Suprapubic skin (tissue), 4 donors: Measurements from ENCODE around the gene RNF39. TPM values are rescaled to one million over a fixed set of nuclear protein-coding genes. Genes with fewer than 3 reads are reported as not detected.

Source experiments
- DNase-seq, 2 donors: peaks; one replicate each; pipeline ENCODE4 v3.0.0-alpha.2; 2019; ENCODE audit warnings: low spot score in 2 of 2
- H3K27ac ChIP-seq: fragments of 200-600 bp; sonication (generic); one replicate; pipeline ENCODE4 v1.5.1; 2019
- H3K27me3 ChIP-seq: fragments of 200-600 bp; sonication (generic); one replicate; pipeline ENCODE4 v1.5.1; 2019
- H3K36me3 ChIP-seq: fragments of 200-600 bp; sonication (generic); one replicate; pipeline ENCODE4 v1.5.1; 2019
- H3K4me1 ChIP-seq: fragments of 200-600 bp; sonication (generic); one replicate; pipeline ENCODE4 v1.5.1; 2019
- H3K4me3 ChIP-seq: fragments of 200-600 bp; sonication (generic); one replicate; pipeline ENCODE4 v1.5.1; 2019; ENCODE audit warnings: mild to moderate bottlenecking
- H3K9me3 ChIP-seq: fragments of 200-600 bp; sonication (generic); one replicate; pipeline ENCODE4 v1.5.1; 2019
- EP300 ChIP-seq: sonication (generic); formaldehyde crosslinking; IDR thresholded peaks from one replicate; pipeline ENCODE4 v1.6.1; 2017; ENCODE audit warnings: antibody characterized with exemption
- POLR2A ChIP-seq, 2 donors: fragments of 450-650 bp; IDR thresholded peaks; one replicate each; pipeline ENCODE4 v1.6.1; 2017; ENCODE audit warnings: antibody characterized with exemption in 2 of 2, mild to moderate bottlenecking in 2 of 2, moderate library complexity in 2 of 2
- POLR2AphosphoS5 ChIP-seq, 3 donors: sonication (generic); formaldehyde crosslinking; IDR thresholded peaks; one replicate each; pipeline ENCODE4 v1.6.1; 2017; ENCODE audit warnings: antibody characterized with exemption in 3 of 3
- WGBS: methylation state at CpG from one replicate; pipeline ENCODE4 v1.1.5; 2018; 5-methylcytosine and 5-hydroxymethylcytosine counted together
- total RNA-seq, 4 donors: library from RNA; depleted of rRNA; stranded (reverse); fragments of >200 nt; gene quantifications; one replicate each; pipeline ENCODE4 v1.1.0, GENCODE V29; 2016
- TF ChIP-seq, protein P1 (sequence below), 2 donors: fragments of 200-600 bp in 1 of 2; fragments of 450-650 bp in 1 of 2; sonication (generic) in 1 of 2; IDR thresholded peaks; one replicate each; pipeline ENCODE4 v1.5.1; 2016 to 2019; ENCODE audit warnings: antibody characterized with exemption in 2 of 2, mild to moderate bottlenecking in 1 of 2, moderate library complexity in 1 of 2

The RNF39 gene
- total RNA-seq, 4 donors from 2014 or later, result 29.1 to 73.1 (median 44.6) TPM

DNA sequence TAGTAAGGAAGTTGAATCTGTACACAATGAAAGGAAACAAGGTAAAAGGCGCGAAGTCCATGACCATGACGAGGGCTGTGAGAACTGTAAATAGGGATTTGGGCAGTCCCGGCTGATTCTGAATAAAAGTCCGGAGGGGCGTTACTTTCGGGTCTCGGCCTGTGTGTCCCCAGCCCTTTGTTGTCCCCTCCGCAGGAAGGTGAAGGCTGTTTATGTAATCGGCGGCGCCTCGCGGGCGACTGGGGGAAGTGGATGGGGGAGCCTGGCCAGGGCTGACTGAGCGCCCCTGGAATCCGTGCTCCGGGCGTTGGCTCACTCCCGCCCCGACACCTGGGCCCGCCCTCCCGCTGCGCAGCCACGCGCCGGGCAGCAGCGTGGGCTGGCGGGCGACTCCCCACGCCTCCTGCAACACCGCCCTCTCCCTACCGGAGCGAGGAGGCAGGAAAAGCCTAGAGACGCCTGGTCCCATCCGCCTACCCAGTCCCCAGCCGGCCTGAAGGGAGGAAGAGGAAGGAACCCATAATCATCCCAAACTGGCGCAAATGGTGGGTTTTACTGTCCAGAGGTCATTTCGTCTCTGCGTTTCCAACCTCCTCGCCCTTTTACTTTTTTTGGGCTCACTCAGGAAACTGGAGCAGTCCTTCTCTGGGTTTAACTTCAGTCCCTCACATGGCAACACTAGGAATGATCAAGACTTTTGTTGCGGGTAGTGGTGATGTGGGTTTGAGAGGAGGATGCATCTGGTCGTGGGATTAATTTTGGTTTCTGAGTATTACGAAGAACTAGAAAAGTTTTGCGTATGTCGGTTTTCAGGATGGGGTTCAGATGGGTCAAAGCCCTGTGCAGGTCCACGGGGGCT, 25.2 kb upstream of the RNF39 start:
- no peaks in the 10 kb centered on the region for H3K9me3 ChIP-seq
- peak in 1 of 2 donors; percentile 65 for DNase-seq
- H3K4me1 ChIP-seq, result peaks cover 36% of the 10 kb centered on the region
- peak overlapping the region; percentile 46 for H3K4me3 ChIP-seq
- peak overlapping the region; percentile 60 for H3K27ac ChIP-seq
- no peak for TF ChIP-seq POLR2AphosphoS5 (IDR thresholded peaks at IDR 0.05)
- TF ChIP-seq POLR2A (IDR thresholded peaks at IDR 0.05), result no peak
- TF ChIP-seq, protein P1, sequence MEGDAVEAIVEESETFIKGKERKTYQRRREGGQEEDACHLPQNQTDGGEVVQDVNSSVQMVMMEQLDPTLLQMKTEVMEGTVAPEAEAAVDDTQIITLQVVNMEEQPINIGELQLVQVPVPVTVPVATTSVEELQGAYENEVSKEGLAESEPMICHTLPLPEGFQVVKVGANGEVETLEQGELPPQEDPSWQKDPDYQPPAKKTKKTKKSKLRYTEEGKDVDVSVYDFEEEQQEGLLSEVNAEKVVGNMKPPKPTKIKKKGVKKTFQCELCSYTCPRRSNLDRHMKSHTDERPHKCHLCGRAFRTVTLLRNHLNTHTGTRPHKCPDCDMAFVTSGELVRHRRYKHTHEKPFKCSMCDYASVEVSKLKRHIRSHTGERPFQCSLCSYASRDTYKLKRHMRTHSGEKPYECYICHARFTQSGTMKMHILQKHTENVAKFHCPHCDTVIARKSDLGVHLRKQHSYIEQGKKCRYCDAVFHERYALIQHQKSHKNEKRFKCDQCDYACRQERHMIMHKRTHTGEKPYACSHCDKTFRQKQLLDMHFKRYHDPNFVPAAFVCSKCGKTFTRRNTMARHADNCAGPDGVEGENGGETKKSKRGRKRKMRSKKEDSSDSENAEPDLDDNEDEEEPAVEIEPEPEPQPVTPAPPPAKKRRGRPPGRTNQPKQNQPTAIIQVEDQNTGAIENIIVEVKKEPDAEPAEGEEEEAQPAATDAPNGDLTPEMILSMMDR (IDR thresholded peaks at IDR 0.05), result no peak
- TF ChIP-seq EP300, result no peak
- no peaks in the 10 kb centered on the region for H3K36me3 ChIP-seq
- 4% methylated on average over 39 of the region's 47 CpGs for WGBS
- H3K27me3 ChIP-seq, result peaks cover 18% of the 10 kb centered on the region

DNA sequence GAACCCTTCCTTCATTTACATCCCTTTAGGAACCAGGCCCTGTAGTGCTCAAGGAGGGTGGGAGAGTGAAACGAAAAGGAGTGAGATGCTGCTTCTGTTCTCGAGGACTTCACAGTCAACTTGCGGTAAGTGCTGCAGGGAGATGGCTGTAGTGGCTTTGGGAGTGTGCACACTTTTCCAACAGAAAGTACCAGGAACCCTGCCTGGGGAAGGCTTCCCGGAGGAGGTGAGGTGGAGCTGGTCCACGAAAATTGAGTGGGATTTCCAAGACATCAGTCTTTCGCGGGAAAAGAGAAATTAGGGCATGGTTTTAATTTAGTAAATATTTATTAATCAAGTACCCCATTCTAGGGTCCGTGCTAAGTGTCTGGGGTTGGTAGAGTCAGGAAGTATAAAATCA, 24.6 kb upstream of the RNF39 start:
- WGBS, result 50% methylated on average over 8 of the region's 8 CpGs
- no peak for TF ChIP-seq POLR2A (IDR thresholded peaks at IDR 0.05)
- no peak for TF ChIP-seq POLR2AphosphoS5 (IDR thresholded peaks at IDR 0.05)
- TF ChIP-seq, protein P1 (IDR thresholded peaks at IDR 0.05), result no peak
- TF ChIP-seq EP300, result no peak
- H3K36me3 ChIP-seq, result no peaks in the 10 kb centered on the region
- peaks cover 14% of the 10 kb centered on the region for H3K27me3 ChIP-seq
- peaks cover 36% of the 10 kb centered on the region for H3K4me1 ChIP-seq
- no peak overlapping the region for H3K27ac ChIP-seq
- H3K4me3 ChIP-seq, result peak overlapping the region; percentile 46
- no peaks in the 10 kb centered on the region for H3K9me3 ChIP-seq
- no peak for DNase-seq

DNA sequence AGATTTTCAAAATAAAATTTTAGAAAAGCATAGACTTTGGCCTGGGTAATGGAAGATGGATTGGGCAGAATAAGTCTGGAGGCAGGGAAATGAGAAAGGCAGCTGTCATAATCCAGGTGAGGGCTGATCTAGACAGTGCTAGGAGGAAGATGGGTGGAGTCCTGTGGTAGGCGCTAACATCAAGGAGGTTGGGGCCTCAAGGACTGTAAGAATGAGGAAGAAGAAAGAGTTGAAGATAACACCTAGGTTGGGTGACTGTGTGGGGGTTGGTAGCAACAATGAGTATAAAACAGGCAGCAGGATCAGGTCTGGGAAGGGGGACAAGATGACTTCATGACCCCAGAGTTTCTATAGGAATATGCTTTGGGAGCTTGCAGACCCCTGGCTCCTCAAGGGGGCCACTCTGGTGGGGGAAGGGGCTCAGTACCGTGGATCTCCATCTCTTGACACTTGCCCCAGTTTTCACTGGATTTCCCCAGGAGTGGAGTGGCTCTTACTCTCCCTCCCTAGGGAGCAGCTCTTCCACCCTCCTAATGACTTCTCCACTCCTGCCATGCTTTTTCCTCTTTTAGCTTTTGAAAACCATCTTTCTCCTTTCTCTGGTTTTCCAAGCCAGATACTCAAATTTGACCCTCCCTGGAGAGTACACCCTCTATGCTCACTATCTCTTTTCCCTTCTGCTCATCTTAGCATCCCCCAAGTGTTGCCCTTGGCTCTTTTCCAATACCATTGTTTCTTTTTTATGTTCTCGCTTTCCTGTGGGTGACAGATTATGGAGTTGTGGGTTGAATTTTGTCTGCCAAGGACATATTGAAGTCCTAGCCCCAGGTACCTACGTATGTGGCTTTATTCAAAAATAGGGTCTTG, 22.6 kb upstream of the RNF39 start:
- Histone ChIP-seq H3K4me1 (peaks cover 30% of the 10 kb centered on the region), H3K4me3 (no peak overlapping the region), H3K27ac (no peak overlapping the region), H3K36me3 (no peaks in the 10 kb centered on the region), H3K27me3 (peaks cover 19% of the 10 kb centered on the region), H3K9me3 (no peaks in the 10 kb centered on the region)
- DNase-seq, result no peak
- 71% methylated on average over 4 of the region's 4 CpGs for WGBS
- no peak for TF ChIP-seq EP300
- no peak for TF ChIP-seq POLR2A (IDR thresholded peaks at IDR 0.05)
- TF ChIP-seq, protein P1 (IDR thresholded peaks at IDR 0.05), result no peak
- TF ChIP-seq POLR2AphosphoS5 (IDR thresholded peaks at IDR 0.05), result no peak

DNA sequence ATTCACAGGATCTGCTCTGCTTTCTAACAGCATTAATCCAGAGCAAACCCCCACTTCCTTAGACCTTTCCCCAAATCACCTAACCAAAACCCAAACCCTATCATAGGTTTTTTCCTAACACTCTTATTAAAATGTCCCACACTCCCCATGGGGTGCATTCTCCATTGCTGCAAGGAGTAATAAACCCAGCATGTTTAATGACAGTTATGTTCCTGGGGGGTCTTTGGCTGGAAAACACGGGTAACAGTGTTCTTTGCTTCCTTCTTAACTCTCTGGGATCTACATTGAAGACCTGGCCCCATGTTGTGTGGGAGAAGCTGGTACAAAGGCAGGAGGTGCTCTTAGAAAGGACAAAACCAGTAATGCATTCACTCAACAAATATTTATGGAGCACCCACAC, 21.3 kb upstream of the RNF39 start:
- no peak for DNase-seq
- Histone ChIP-seq H3K27me3 (peaks cover 21% of the 10 kb centered on the region), H3K36me3 (no peaks in the 10 kb centered on the region), H3K4me3 (no peak overlapping the region), H3K9me3 (no peaks in the 10 kb centered on the region), H3K27ac (no peak overlapping the region), H3K4me1 (peaks cover 22% of the 10 kb centered on the region)
- TF ChIP-seq, protein P1 (IDR thresholded peaks at IDR 0.05), result no peak
- TF ChIP-seq EP300, result no peak
- TF ChIP-seq POLR2AphosphoS5 (IDR thresholded peaks at IDR 0.05), result no peak
- no peak for TF ChIP-seq POLR2A (IDR thresholded peaks at IDR 0.05)
- 46% methylated on average over 1 of the region's 1 CpG for WGBS
